LNCAP (cell line): ENCODE results near the gene FOXP1.

Experiments used
- TF ChIP-seq, protein P1 (sequence below): fragments of 450-650 bp; IDR thresholded peaks from 2 replicates; pipeline ENCODE4 v1.5.1; 2017; ENCODE audit warnings: mild to moderate bottlenecking

The FOXP1 gene

DNA sequence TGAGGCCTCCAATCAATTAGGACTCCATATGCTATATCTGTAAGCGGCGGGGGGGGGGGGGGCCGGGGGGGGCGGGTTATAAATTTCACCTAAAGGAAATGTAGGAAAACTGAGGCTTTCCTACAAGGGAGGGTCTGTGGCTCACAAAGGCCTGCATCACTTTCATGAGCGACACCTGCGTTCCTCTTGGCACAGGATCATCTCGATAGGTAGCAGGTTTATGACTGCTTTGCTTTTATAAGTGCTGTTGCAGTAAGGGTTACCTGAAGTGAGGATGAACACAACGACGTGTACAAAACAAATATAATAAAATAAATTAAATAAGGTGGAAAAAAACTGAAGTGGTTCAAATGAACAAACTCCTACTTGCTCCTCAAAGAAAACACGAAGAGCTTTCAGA is 194.3 kb downstream of the FOXP1 start:
- TF ChIP-seq, protein P1, sequence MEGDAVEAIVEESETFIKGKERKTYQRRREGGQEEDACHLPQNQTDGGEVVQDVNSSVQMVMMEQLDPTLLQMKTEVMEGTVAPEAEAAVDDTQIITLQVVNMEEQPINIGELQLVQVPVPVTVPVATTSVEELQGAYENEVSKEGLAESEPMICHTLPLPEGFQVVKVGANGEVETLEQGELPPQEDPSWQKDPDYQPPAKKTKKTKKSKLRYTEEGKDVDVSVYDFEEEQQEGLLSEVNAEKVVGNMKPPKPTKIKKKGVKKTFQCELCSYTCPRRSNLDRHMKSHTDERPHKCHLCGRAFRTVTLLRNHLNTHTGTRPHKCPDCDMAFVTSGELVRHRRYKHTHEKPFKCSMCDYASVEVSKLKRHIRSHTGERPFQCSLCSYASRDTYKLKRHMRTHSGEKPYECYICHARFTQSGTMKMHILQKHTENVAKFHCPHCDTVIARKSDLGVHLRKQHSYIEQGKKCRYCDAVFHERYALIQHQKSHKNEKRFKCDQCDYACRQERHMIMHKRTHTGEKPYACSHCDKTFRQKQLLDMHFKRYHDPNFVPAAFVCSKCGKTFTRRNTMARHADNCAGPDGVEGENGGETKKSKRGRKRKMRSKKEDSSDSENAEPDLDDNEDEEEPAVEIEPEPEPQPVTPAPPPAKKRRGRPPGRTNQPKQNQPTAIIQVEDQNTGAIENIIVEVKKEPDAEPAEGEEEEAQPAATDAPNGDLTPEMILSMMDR, result no peak

DNA sequence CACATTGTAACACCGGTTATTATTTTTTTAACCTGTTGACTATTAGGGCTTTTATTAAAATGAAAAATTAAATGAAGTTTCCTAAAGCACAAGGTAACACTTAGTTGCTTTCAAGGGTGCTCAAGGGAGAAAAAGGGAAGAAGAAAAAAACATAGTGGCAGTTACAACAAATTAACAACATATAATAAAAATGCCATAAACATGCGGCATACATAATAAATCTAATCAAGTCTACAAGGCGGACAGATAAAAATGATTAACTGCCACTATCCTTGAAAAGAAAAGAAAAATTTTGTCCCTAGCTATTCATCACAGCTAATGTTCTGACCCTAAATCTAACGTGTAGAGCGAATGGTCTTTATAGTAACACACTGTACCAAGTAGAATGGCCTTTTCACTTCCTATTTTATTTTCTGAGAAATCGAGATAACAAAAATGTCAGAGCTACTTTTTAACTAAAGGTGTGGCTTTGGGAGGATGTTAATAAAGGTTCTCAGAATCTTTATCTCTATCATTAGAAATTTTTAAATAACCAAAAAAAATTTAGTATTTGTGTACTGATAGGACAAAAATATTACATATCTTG is 194.9 kb downstream of the FOXP1 start:
- TF ChIP-seq, protein P1, result no peak

DNA sequence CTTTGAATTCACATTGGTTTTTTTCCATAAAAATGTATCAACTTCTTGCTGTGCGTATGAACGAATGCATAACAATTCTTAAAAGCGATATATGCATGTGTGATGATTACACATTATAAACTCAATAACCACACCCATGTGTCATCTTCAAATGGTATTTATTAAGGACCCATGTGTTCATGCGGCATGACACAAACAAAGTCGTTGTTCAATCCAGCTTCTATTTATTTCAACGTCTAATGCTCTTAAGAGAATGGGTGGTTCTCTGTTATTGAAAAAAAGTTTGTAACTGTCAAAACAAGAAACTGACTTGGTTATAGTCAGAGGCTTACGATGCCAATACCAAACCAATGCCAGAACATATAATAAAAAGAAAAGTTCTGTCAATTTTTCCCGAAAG is 195.9 kb downstream of the FOXP1 start:
- TF ChIP-seq, protein P1, result no peak

DNA sequence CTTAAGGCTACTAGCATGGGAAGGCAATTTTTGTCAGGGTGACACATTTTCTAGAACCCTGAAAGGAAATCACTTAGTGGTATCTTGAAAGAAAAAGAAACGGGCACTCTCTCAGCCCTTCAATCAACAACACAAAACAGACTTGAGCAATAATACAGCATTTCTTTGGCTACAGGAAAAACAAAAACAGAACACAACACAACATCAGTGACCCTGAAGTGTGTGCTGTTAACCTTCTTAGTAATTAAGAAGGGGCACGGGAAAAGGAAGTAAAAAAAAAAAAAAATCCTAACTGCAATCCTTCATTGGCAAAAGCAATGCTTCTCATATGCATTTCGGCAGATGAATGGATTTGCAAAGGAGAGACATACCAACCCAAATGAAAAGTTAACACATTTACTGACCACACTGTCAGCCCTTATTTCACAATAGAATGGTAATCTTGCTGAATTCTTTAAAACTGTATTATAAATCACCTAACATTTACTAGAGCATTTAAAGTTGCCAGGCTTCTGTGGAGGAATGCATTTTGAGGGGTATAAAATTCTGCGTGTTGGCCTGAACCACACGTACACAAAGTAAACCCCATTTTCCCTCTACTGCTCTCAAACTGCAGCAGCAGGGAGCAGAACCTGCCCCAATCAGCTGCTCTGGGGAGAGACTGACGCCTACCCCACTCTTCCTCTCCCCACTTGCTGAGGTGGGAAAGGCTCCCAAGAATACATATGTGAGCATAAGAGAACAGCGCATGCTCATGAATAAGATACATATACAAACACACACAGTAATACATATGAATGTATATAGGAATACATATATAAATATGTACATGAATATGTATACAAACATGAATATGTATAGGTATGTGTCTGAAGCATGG is 198.5 kb downstream of the FOXP1 start:
- TF ChIP-seq, protein P1, result no peak

DNA sequence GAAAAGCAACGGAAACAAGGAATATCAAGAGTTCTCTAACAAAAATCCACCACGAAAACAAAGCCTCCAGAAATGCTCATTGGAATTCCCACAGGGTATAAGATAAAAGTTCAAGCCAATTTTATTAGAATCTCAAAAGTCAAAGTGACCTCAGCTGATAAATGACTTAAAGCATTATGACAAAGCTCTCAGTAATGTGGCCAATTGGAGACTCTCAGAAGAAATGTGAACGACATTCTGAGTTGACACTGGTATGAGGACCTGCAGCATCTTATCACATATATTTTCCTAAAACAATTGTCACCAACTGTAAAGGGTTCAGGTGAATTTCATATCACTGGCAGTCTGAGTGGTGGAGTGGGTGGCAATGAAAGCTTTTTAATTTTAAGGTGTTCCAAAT is 199.1 kb downstream of the FOXP1 start:
- TF ChIP-seq, protein P1, result no peak

DNA sequence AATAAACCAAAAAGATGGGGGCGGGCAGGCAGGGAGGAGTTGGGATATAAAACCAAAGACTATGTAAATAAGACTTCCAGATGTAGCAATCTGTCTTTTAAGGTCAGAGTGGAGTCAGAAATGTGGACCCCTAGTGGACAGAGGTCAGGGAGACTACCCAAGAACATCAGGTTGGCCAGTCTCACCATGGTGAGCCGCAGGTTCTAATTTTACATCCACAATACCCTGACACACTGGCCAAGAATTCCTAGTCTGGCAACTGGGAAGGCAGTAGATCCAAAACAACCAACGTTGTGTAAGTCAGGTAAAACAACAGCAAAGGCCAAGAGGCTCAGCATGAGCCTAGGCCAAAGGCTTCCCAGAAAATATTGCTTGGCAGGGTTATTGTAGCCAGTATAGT is 203.4 kb downstream of the FOXP1 start:
- TF ChIP-seq, protein P1, result no peak

DNA sequence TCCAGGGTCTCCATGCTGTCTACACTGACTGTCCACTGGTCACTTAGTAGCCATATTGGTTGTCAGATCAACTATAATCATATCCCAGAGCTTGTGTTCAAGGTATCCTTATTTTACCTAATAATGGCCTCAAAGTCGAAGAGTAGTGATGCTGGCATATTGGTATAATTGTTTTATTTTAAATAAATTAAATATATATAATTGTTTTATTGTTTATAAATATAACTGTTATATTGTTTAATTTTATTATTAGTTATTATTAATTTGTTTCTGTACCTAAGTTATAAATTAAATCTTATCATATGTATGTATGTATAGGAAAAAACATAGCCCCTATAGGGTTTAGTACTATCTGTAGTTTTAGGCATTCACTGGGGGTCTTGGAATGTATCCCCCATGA is 205.0 kb downstream of the FOXP1 start:
- TF ChIP-seq, protein P1, result no peak
